ENCODE results near the gene DHX32.

The DHX32 gene

DNA sequence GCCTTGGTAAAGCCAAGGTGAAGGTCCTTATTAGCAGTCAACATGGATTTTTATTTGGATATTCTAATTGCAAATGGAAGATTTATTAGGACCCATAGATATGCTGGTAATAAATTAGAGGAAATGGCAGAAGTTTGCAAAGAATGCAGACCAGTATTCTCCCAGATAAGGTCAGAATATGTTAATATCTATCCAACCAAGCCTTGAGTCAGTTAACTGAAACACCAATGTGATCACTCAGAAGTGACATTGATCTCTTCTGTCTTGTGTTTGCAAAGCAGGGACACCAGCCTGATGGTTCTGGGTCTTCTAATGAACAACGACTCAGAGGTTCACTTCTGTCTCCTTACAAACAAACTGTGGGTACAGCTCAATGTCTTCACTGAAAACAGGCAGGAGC is 79.5 kb downstream of the DHX32 start:
- no peak for DNase-seq

DNA sequence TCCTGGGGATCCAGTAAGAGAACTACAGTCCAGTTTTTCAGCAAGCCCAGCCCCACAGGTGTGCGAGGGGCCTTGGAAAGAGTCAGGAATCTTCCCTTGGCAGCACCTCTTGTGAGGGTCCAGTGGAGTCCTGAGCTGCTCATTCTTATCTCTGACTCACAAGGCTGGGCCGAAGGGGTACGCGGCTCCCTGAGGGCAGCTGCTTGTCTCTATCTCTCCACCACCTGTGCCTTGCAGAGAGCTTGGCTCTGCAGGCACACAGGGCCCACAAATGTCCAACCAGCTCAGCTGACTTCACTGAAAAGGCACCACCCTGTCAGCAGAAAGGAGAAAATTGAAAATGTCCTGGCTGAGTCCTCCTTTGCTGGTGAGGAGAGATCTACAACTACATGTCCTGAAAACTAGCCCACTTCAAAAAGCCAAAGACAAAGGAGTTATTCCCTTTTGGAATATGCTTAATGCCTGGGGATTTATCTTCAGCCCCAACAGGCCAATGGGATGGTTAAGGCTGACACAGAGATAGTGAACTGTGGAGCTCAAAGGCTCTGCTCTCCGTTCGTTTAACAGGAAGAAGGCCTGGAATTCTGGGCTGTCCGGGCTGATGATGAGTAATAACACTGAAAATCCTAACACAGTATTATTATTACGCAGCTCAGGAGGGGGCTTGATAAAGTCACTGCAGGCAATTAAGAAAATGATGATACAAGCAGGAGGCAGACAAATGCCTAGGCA is 81.5 kb downstream of the DHX32 start:
- no peak for DNase-seq

DNA sequence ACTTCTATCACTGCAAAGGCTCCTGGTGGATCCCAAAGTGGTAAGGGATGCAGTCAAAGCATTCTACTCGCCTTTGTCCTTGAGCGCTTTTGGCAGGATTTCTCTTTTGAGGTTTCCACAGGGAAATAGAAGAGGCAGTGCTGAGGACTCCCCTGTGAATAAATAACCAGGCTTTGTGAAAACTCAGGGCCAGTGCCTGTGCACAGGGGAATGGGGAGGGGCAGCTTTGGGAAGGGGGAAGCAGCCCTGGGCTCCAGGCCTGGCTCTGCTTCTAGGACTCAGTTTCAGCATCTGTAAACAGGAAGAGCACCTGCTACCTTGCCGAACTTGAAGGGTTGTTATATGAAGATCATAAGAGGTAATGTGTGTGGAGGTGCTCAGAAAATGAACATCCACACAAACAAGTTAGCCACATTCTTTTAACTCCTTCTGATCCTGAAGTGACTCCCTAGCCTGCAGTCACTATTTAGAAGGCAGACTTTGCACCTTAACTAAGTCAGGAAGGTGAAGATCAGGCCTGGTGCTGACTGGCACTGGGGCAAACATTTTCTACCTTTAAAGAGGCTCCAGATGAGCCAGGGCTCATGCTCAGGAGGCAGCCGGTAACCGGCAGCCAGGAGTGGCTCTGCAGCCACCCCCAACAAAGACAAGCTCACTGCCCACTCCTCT is 83.0 kb downstream of the DHX32 start:
- DNase-seq = no peak

DNA sequence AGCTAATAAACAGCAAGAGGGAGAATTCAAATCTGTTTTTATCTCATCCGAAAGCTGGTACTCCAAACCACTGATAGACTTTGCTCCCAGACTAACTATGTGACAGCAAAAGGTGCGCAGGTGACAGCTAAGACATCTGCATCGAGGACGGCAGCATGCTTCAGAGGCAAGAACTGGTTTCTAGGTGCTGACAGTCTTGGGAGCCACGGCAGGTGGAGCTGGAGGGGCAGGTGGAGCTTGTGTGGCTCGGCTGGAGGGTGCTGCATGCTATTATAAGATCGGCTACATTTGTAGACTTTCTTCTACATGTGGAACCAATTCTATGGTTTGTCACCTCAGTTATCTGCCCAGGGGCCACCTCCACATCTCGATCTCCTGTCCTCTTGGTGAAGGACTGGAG is 83.7 kb downstream of the DHX32 start:
- no peak for DNase-seq

DNA sequence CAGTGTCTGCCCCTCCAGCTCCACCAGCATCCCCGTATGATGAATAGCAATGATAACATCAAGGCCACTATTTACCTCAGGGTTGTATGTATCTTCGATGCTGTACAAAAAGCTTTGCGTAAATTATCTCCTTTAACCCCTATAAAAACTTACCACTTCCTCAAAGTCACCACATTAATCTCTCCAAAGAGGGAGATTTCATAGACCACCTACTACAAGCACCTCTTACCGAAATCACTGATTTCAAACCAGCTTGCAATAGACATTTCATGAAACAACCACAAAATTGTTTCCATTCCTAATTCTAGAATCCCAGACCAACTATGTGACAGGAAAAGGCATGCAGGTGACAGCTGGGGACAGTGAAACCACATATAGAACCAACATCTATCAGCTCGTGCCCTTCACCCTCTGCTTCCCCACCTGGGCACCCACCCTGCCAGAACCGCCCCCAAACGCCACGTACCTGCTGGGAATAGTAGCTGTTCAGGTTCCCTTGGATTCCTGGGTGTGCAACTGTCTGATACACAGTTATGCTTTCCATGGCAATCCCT is 85.4 kb downstream of the DHX32 start:
- no peak for DNase-seq

DNA sequence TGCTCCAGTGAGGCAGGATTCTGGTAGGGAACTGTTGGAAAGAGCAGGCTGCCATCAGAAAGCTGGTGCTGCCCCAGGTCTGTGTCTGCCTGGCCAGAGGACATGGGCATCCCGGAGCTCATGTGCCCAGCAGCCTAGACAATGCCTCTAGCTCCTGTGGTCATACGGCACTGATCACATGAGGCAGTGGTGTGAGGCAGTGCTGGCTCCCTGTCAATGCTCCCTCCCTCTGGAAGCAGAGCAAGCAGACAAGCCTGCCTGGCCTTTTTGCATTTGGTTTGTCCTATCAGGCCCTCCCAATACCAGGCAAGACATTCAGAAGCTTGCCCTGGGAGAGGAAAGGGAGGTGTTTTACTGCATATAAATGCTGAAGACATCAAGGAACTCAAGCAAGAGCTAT is 86.0 kb downstream of the DHX32 start:
- DNase-seq = no peak

DNA sequence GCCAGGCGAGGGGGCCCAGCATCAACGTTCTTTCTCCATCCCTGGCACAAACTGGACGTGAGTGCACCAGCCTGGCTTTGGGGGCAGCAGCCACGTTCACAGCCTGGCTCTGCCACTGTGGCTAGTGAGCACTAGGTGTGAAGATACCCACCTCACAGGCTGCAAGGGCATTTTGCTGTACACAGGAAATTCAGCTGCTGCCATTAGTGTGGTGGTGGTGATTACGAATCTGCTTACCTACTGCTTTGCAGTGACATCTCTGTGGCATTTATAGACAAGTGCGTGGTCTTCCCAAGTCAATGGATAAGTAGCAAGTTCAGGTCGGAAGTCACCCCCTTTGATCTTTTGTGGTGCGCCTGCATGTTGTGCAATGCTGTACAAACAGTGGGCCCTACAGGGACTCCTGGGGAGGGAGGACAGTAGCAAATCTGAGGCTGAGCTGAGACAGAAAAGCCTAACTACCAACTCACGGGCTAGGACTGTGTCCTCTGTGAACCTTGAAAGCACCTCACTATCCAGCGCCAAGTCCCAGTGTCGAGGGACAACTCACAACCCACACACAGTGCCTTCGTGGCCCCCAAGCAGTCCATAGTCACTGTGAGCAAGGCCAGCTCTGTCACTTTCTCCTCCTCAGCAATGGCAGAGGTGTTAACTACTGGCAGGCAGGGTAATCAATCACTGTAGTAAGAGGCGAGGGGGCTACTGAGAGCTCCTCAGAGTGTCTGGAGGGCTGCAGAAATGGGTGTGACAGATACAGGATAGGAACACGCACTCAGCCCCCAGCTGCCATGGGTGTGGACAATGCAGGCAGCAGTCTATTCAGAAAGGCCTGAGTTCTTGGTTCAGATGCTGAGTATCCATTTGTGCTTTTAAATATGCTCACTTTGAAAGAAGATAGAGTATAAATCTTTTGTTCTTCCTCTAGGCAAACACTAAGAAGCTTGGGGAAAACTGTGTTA is 88.5 kb downstream of the DHX32 start:
- no peak for DNase-seq

DNA sequence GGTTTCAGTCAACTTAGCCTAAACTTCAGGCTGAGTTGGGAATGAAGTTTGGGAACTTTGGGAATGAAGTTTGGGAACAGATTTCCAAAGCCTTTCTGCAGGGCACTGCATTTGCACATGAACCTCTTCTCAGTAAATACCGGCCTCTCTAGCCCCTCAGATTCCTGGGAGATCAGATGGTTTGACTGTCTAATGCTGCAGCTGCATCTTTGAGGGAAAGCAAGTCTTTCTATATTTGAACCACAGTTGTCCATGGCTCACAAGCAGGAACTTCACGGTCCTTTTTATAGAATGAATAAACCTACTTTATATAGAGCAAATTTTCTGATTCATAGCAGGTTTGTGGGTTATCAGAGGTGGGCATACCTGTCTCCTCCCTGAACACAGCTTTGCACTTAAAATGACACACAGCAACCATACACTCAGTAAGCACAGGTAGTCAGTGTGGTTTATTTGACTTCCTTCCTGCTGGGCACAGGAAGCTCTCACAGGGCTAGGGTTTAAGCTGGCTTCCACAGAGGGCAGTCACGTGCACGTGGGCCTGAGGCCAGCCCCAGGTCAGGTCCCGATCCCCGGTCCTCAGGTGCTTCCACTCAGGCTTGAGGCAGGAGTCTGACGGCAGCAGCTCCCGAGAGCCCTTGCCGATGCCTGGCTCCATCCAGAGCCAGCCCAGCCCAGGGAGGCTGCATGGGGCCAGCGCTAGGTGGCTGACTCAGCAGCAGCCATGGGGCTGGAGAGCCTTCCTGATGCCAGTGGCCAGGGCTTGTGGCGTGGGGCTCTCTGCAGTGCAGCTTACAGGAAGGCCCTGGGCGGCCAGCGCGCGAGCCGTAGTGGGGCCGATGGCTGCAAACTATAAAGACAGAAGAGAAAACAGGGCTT is 92.7 kb downstream of the DHX32 start:
- no peak for DNase-seq
